SK-N-MC (cell line): ENCODE results near the gene IFT20.
"Not testable (repeated sequence)": the region's sequence is repeated elsewhere in the genome, so short reads cannot be mapped to it uniquely, and the experiment has no call there.

Experiments used
- EZH2 ChIP-seq: fragments of 200-600 bp; sonication (generic); IDR thresholded peaks from one replicate; pipeline ENCODE4 v1.6.1; 2017; ENCODE audit warnings: antibody characterized with exemption
- FOXP2 ChIP-seq: optimal IDR thresholded peaks from 2 replicates; pipeline ENCODE3; 2011; ENCODE audit warnings: mild to moderate bottlenecking, moderate library complexity; ENCODE audit not compliant: insufficient read depth; ENCODE audit errors: extremely low read length, control extremely low read depth
- POLR2AphosphoS5 ChIP-seq: IDR thresholded peaks from 2 replicates; pipeline ENCODE4 v1.6.1; 2012; ENCODE audit warnings: mild to moderate bottlenecking, low read depth, low read length, borderline replicate concordance

DNA sequence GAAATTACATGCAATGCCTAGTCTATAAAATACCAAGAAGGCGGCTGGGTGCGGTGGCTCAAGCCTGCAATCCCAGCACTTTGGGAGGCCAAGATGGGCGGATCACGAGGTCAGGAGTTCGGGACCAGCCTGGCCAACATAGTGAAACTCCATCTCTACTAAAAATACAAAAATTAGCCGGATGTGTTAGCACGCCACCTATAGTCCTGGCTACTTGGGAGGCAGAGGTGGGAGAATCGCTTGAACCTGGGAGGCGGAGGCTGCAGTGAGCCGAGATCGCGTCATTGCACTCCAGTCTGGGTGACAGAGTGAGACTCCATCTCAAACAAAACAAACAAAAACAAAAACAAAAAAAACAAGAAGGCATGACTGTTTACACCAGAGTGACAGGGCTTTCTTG, 42.4 kb downstream of the IFT20 start:
- not testable (repeated sequence) for TF ChIP-seq EZH2, POLR2AphosphoS5, FOXP2
